ENCODE data around the gene DGAT2.

- TF ChIP-seq POLR2AphosphoS5 (IDR thresholded peaks at IDR 0.05) (no peak), POLR2A (IDR thresholded peaks at IDR 0.05) (no peak), EP300 (IDR thresholded peaks at IDR 0.05) (no peak)
- TF ChIP-seq, protein P1, sequence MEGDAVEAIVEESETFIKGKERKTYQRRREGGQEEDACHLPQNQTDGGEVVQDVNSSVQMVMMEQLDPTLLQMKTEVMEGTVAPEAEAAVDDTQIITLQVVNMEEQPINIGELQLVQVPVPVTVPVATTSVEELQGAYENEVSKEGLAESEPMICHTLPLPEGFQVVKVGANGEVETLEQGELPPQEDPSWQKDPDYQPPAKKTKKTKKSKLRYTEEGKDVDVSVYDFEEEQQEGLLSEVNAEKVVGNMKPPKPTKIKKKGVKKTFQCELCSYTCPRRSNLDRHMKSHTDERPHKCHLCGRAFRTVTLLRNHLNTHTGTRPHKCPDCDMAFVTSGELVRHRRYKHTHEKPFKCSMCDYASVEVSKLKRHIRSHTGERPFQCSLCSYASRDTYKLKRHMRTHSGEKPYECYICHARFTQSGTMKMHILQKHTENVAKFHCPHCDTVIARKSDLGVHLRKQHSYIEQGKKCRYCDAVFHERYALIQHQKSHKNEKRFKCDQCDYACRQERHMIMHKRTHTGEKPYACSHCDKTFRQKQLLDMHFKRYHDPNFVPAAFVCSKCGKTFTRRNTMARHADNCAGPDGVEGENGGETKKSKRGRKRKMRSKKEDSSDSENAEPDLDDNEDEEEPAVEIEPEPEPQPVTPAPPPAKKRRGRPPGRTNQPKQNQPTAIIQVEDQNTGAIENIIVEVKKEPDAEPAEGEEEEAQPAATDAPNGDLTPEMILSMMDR (IDR thresholded peaks at IDR 0.05) = no peak
Observed at GRCh38 chr11:75841739-75842138, 73.2 kb downstream of the DGAT2 start.

Measured in upper lobe of left lung (tissue), 4 donors.